8988T (cell line): ENCODE data around the gene ASB15.

Experiments
- DNase-seq: peaks from one replicate; pipeline ENCODE4 v3.0.0; 2011

ASB15 gene

GRCh38 chr7:123639631-123640030 is 38.0 kb downstream of the ASB15 start:
- DNase-seq = no peak

- no peak for DNase-seq
Measured at GRCh38 chr7:123640583-123640982, 39.0 kb downstream of the ASB15 start.

- DNase-seq = no peak
Measured at GRCh38 chr7:123641901-123642300, 40.3 kb downstream of the ASB15 start.

- no peak for DNase-seq
Measured at GRCh38 chr7:123643495-123644441, 42.1 kb downstream of the ASB15 start.

GRCh38 chr7:123645516-123645915 is 43.9 kb downstream of the ASB15 start:
- DNase-seq = no peak

GRCh38 chr7:123647106-123647730 is 45.6 kb downstream of the ASB15 start:
- DNase-seq = no peak

- no peak for DNase-seq
Measured at GRCh38 chr7:123649964-123650363, 48.3 kb downstream of the ASB15 start.

GRCh38 chr7:123650595-123650994 is 49.0 kb downstream of the ASB15 start:
- DNase-seq = no peak

GRCh38 chr7:123652406-123652805 is 50.8 kb downstream of the ASB15 start:
- no peak for DNase-seq

- DNase-seq = no peak
Measured at GRCh38 chr7:123653162-123653561, 51.5 kb downstream of the ASB15 start.

GRCh38 chr7:123655614-123656013 is 54.0 kb downstream of the ASB15 start, which contains the start of gene LMOD2:
Gene LMOD2, plus strand, starts transcription at chr7:123655866. Its CDS starts 98 bp downstream, at chr7:123655964.
- DNase-seq = no peak

- no peak for DNase-seq
Measured at GRCh38 chr7:123656544-123657303, 55.1 kb downstream of the ASB15 start.

- no peak for DNase-seq
Measured at GRCh38 chr7:123657304-123657685, 55.7 kb downstream of the ASB15 start.

- no peak for DNase-seq
Measured at GRCh38 chr7:123658023-123658422, 56.4 kb downstream of the ASB15 start.

GRCh38 chr7:123660514-123661354 is 59.1 kb downstream of the ASB15 start:
- no peak for DNase-seq

GRCh38 chr7:123661765-123662164 is 60.1 kb downstream of the ASB15 start:
- no peak for DNase-seq

- DNase-seq = no peak
Measured at GRCh38 chr7:123662293-123662692, 60.7 kb downstream of the ASB15 start.

- DNase-seq = no peak
Measured at GRCh38 chr7:123662755-123663154, 61.1 kb downstream of the ASB15 start.

GRCh38 chr7:123663200-123663599 is 61.6 kb downstream of the ASB15 start:
- DNase-seq = no peak

GRCh38 chr7:123665157-123665556 is 63.5 kb downstream of the ASB15 start:
- DNase-seq = no peak

GRCh38 chr7:123665896-123666295 is 64.3 kb downstream of the ASB15 start:
- no peak for DNase-seq

- DNase-seq = no peak
Measured at GRCh38 chr7:123666492-123666891, 64.9 kb downstream of the ASB15 start.
